KMS-11 (cell line): Measurements from ENCODE around the gene NELL1.

Experiments
- H2AFZ ChIP-seq: fragments of 200-600 bp; sonication (generic); 2 replicates; pipeline ENCODE4 v1.6.1; 2016; ENCODE audit warnings: antibody characterized with exemption, mixed run types, low read depth
- H3K27ac ChIP-seq: fragments of 200-600 bp; sonication (generic); 2 replicates; pipeline ENCODE4 v1.6.1; 2016; ENCODE audit warnings: mild to moderate bottlenecking, mixed run types
- H3K27me3 ChIP-seq: fragments of 200-600 bp; sonication (generic); 2 replicates; pipeline ENCODE4 v1.6.1; 2017; ENCODE audit warnings: mild to moderate bottlenecking, low read depth, mixed run types, moderate library complexity; ENCODE audit not compliant: insufficient read depth
- H3K36me3 ChIP-seq: fragments of 200-600 bp; sonication (generic); 2 replicates; pipeline ENCODE4 v1.6.1; 2017; ENCODE audit warnings: mild to moderate bottlenecking, mixed run types; ENCODE audit not compliant: insufficient read depth
- H3K4me1 ChIP-seq: fragments of 200-600 bp; sonication (generic); 2 replicates; pipeline ENCODE4 v1.6.1; 2016; ENCODE audit warnings: mild to moderate bottlenecking, low read depth, mixed run types; ENCODE audit not compliant: poor library complexity, severe bottlenecking
- H3K4me2 ChIP-seq: fragments of 200-600 bp; sonication (generic); 2 replicates; pipeline ENCODE4 v1.7.0; 2016; ENCODE audit warnings: mild to moderate bottlenecking, mixed run types
- H3K4me3 ChIP-seq: fragments of 200-600 bp; sonication (generic); IDR thresholded peaks from 2 replicates; pipeline ENCODE4 v1.6.1; 2017; ENCODE audit warnings: low read depth, low read length, mixed read lengths; ENCODE audit not compliant: insufficient read depth
- H3K79me2 ChIP-seq: fragments of 200-600 bp; sonication (generic); 2 replicates; pipeline ENCODE4 v1.6.1; 2016; ENCODE audit warnings: low read depth, mixed run types; ENCODE audit not compliant: insufficient read depth
- H3K9ac ChIP-seq: fragments of 200-600 bp; sonication (generic); 2 replicates; pipeline ENCODE4 v1.6.1; 2016; ENCODE audit warnings: mild to moderate bottlenecking, mixed run types
- H4K20me1 ChIP-seq: fragments of 200-600 bp; sonication (generic); 2 replicates; pipeline ENCODE4 v1.6.1; 2016; ENCODE audit warnings: mild to moderate bottlenecking, mixed run types; ENCODE audit not compliant: insufficient read depth
- CTCF ChIP-seq: fragments of 200-600 bp; sonication (generic); conservative IDR thresholded peaks from 2 replicates; pipeline ENCODE4 v1.6.1; 2017; ENCODE audit warnings: low read depth, mild to moderate bottlenecking, antibody characterized with exemption, low read length, moderate library complexity, mixed read lengths

The NELL1 gene

DNA sequence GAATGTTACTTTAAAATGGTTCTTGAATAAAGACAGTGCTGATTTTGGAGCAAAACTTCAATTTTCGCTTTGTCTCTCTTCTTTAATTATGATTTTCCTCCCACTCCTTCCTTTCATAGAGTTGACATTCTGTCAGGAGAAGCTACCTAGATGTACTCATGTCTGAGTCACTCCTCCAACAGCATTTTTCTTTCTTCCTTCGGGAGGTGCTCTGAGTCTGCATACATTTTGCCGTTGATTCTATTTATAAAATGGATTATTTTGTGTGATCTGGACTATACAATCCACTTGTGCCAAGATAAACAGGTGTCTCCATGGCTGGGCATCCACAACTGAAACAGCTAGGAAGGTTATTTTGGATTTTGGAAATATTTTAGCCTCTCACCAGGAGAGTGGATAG is 935.2 kb downstream of the NELL1 start:
- Histone ChIP-seq H3K27ac (no peak overlapping the region), H3K36me3 (no peaks in the 10 kb centered on the region), H3K4me1 (no peaks in the 10 kb centered on the region), H3K27me3 (no peaks in the 10 kb centered on the region), H3K4me3 (no peak overlapping the region), H3K4me2 (no peak overlapping the region), H4K20me1 (no peaks in the 10 kb centered on the region), H3K79me2 (no peaks in the 10 kb centered on the region), H3K9ac (no peak overlapping the region), H2AFZ (no peak overlapping the region)
- no peak for TF ChIP-seq CTCF

DNA sequence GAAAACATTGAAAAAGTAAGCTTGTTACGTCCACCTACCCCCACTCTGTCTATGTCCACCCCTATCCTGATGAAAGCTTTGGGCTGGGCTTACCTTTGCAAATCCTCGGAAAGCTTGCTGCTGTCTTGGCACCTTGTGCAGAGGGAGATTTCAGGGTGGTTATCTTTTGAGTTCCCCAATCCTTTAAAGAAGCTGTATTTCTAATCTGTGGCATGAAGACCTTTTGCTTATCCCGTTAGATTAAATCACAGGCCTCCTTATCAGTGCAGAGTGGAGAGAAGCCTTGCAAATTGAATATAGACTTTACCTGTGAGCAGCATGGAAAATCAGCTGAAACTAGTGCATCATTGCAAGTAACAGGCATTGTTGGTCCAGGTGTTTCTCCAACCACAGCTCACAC is 942.9 kb downstream of the NELL1 start:
- TF ChIP-seq CTCF, result no peak
- Histone ChIP-seq H3K36me3 (no peaks in the 10 kb centered on the region), H2AFZ (no peak overlapping the region)

DNA sequence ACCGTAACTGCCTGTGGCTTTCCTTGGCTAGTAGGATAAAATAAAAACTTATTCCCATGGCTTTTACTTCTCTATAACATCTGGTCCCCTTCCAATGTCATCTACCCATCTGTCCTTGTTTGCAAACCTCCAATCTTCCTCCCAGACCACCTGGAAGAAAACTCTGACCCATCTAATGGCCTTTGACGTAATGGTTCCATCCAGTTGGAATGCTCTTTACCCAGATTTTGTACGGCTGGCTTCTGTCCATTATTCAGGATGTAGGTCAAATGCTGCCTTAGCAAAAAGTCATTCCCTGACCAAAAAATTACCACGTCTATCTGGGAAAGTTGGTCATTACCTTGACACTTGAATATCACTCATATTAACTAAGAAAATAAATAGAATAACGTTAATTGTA is 945.6 kb downstream of the NELL1 start:
- Histone ChIP-seq H3K36me3 (no peaks in the 10 kb centered on the region), H3K4me1 (no peaks in the 10 kb centered on the region), H3K27ac (no peak overlapping the region), H3K27me3 (no peaks in the 10 kb centered on the region), H3K4me2 (no peak overlapping the region), H3K9ac (no peak overlapping the region), H2AFZ (no peak overlapping the region), H3K79me2 (no peaks in the 10 kb centered on the region), H3K4me3 (no peak overlapping the region), H4K20me1 (no peaks in the 10 kb centered on the region)
- TF ChIP-seq CTCF, result no peak

More for the DNA sequence above, 942.9 kb downstream of the NELL1 start:
- H3K79me2 ChIP-seq, result no peaks in the 10 kb centered on the region
- H3K27me3 ChIP-seq, result no peaks in the 10 kb centered on the region
- no peak overlapping the region for H3K27ac ChIP-seq
- no peaks in the 10 kb centered on the region for H4K20me1 ChIP-seq
- H3K9ac ChIP-seq, result no peak overlapping the region
- no peak overlapping the region for H3K4me3 ChIP-seq
- H3K4me1 ChIP-seq, result no peaks in the 10 kb centered on the region
- H3K4me2 ChIP-seq, result no peak overlapping the region

DNA sequence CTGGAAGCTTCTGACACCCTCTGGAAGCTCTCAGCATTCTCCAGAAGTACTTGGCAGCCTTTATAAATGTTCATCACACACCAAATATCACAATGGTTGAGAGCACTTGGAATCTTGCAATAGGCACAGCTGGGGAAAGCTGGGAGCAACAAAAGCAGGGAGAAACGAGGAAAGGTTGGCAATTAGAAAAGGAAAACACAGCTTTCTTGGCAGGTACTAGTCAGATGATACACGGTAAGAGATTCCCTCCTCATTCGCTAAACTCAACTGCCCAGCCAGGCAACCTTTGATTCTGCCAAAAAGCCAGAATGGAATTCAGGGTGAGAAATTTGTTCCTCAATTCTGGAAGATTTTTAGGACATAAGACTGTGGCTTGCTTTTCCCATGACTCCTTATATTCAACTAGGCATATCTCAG is 946.6 kb downstream of the NELL1 start:
- no peaks in the 10 kb centered on the region for H3K36me3 ChIP-seq
- H3K27me3 ChIP-seq, result no peaks in the 10 kb centered on the region
- no peak for TF ChIP-seq CTCF
- H2AFZ ChIP-seq, result no peak overlapping the region
- no peak overlapping the region for H3K9ac ChIP-seq
- no peaks in the 10 kb centered on the region for H3K79me2 ChIP-seq
- no peak overlapping the region for H3K4me3 ChIP-seq
- no peak overlapping the region for H3K27ac ChIP-seq
- no peak overlapping the region for H3K4me2 ChIP-seq
- H3K4me1 ChIP-seq, result no peaks in the 10 kb centered on the region
- H4K20me1 ChIP-seq, result no peaks in the 10 kb centered on the region
